HL-60 (cell line): ENCODE data around the gene TEX29.

ENCODE experiments used
- DNase-seq, 2 experiments: peaks; one replicate each; pipeline ENCODE4 v3.0.0-alpha.2; 2010 to 2020; ENCODE audit warnings: low read depth in 1 of 2, low spot score in 1 of 2
- H3K27ac ChIP-seq: fragments of 250-450 bp; sonication (Bioruptor Pico); replicated peaks from 2 replicates; pipeline ENCODE4 v1.5.1; 2020; ENCODE audit warnings: mild to moderate bottlenecking, moderate library complexity
- H3K27me3 ChIP-seq: fragments of 250-450 bp; sonication (Bioruptor Pico); 2 replicates; pipeline ENCODE4 v1.5.1; 2021; ENCODE audit warnings: mild to moderate bottlenecking, moderate library complexity; ENCODE audit not compliant: insufficient read depth, poor library complexity, severe bottlenecking
- H3K4me3 ChIP-seq: replicated peaks from 2 replicates; pipeline ENCODE4 v1.5.1; 2011; ENCODE audit warnings: mild to moderate bottlenecking, control low read depth, low read length; ENCODE audit not compliant: insufficient read depth
- GABPA ChIP-seq: IDR thresholded peaks from 2 replicates; pipeline ENCODE4 v1.6.1; 2012; ENCODE audit warnings: low read depth
- POLR2AphosphoS5 ChIP-seq: IDR thresholded peaks from 2 replicates; pipeline ENCODE4 v1.6.1; 2012; ENCODE audit warnings: low read depth
- SPI1 ChIP-seq: IDR thresholded peaks from 2 replicates; pipeline ENCODE4 v1.6.1; 2012; ENCODE audit warnings: low read depth, mild to moderate bottlenecking, borderline replicate concordance
- TF ChIP-seq, protein P1 (sequence below): IDR thresholded peaks from 2 replicates; pipeline ENCODE4 v1.6.1; 2012; ENCODE audit warnings: low read depth; ENCODE audit not compliant: insufficient replicate concordance
- TF ChIP-seq, protein P2 (sequence below): IDR thresholded peaks from one replicate; pipeline ENCODE4 v1.5.1; 2011; ENCODE audit warnings: low read length, control low read depth, inconsistent platforms; ENCODE audit not compliant: insufficient read depth

TEX29 gene

GRCh38 chr13:111382411-111382810 lies 62.0 kb downstream of the TEX29 start:
- peaks cover 4% of the 10 kb centered on the region for H3K27me3 ChIP-seq
- H3K4me3 ChIP-seq: no peak overlapping the region
- H3K27ac ChIP-seq: no peak overlapping the region
- TF ChIP-seq SPI1 (no peak), GABPA (no peak), POLR2AphosphoS5 (no peak)
- TF ChIP-seq, protein P1, sequence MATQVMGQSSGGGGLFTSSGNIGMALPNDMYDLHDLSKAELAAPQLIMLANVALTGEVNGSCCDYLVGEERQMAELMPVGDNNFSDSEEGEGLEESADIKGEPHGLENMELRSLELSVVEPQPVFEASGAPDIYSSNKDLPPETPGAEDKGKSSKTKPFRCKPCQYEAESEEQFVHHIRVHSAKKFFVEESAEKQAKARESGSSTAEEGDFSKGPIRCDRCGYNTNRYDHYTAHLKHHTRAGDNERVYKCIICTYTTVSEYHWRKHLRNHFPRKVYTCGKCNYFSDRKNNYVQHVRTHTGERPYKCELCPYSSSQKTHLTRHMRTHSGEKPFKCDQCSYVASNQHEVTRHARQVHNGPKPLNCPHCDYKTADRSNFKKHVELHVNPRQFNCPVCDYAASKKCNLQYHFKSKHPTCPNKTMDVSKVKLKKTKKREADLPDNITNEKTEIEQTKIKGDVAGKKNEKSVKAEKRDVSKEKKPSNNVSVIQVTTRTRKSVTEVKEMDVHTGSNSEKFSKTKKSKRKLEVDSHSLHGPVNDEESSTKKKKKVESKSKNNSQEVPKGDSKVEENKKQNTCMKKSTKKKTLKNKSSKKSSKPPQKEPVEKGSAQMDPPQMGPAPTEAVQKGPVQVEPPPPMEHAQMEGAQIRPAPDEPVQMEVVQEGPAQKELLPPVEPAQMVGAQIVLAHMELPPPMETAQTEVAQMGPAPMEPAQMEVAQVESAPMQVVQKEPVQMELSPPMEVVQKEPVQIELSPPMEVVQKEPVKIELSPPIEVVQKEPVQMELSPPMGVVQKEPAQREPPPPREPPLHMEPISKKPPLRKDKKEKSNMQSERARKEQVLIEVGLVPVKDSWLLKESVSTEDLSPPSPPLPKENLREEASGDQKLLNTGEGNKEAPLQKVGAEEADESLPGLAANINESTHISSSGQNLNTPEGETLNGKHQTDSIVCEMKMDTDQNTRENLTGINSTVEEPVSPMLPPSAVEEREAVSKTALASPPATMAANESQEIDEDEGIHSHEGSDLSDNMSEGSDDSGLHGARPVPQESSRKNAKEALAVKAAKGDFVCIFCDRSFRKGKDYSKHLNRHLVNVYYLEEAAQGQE: no peak
- TF ChIP-seq, protein P2, sequence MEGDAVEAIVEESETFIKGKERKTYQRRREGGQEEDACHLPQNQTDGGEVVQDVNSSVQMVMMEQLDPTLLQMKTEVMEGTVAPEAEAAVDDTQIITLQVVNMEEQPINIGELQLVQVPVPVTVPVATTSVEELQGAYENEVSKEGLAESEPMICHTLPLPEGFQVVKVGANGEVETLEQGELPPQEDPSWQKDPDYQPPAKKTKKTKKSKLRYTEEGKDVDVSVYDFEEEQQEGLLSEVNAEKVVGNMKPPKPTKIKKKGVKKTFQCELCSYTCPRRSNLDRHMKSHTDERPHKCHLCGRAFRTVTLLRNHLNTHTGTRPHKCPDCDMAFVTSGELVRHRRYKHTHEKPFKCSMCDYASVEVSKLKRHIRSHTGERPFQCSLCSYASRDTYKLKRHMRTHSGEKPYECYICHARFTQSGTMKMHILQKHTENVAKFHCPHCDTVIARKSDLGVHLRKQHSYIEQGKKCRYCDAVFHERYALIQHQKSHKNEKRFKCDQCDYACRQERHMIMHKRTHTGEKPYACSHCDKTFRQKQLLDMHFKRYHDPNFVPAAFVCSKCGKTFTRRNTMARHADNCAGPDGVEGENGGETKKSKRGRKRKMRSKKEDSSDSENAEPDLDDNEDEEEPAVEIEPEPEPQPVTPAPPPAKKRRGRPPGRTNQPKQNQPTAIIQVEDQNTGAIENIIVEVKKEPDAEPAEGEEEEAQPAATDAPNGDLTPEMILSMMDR: no peak
- no peak for DNase-seq

DNA sequence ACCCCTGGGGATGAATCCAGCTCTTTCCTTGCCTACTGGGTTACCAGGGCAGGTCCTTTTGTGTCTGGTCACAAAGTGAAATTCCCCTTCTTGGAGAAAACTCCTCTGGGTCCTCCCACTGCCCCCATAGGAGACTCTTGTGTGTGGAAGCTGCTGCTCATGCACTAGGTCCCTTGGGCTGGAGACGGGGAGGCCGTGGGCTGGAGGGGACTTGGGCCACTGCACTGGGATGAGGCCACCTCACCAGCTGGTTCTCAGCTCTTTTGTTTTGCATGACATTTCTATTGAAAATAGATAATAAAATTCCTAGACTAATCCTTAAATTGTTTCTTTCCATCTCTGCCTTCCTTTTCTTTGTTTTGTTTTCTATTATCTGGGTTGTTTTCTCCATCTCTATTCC lies 62.4 kb downstream of the TEX29 start:
- TF ChIP-seq POLR2AphosphoS5 (no peak), GABPA (no peak), SPI1 (no peak)
- TF ChIP-seq, protein P1: no peak
- TF ChIP-seq, protein P2: no peak
- DNase-seq: no peak
- peaks cover 4% of the 10 kb centered on the region for H3K27me3 ChIP-seq
- H3K27ac ChIP-seq: no peak overlapping the region
- H3K4me3 ChIP-seq: no peak overlapping the region

GRCh38 chr13:111383591-111384440 lies 63.4 kb downstream of the TEX29 start:
- H3K27me3 ChIP-seq: peaks cover 4% of the 10 kb centered on the region
- no peak for TF ChIP-seq POLR2AphosphoS5
- TF ChIP-seq, protein P1: no peak
- TF ChIP-seq, protein P2: no peak
- TF ChIP-seq GABPA: no peak
- TF ChIP-seq SPI1: no peak
- H3K27ac ChIP-seq: no peak overlapping the region
- H3K4me3 ChIP-seq: no peak overlapping the region
- DNase-seq: no peak
